Colonic mucosa (tissue), 4 donors: ENCODE measurements around the gene ZNF385B. TPM values are rescaled to one million over a fixed set of nuclear protein-coding genes. Genes with fewer than 3 reads are reported as not detected.

Experiments
- DNase-seq: peaks from one replicate; pipeline ENCODE4 v3.0.0-alpha.2; 2020
- H3K27ac ChIP-seq: fragments of 200-600 bp; one replicate; pipeline ENCODE4 v1.8.0; 2021
- H3K27me3 ChIP-seq: fragments of 200-600 bp; one replicate; pipeline ENCODE4 v1.8.0; 2021
- H3K36me3 ChIP-seq: fragments of 200-600 bp; one replicate; pipeline ENCODE4 v1.8.0; 2021
- H3K4me1 ChIP-seq: fragments of 200-600 bp; one replicate; pipeline ENCODE4 v1.8.0; 2021; ENCODE audit warnings: mild to moderate bottlenecking
- H3K4me3 ChIP-seq: fragments of 200-600 bp; one replicate; pipeline ENCODE4 v1.8.0; 2021
- H3K9ac ChIP-seq, 2 donors: one replicate each; pipeline ENCODE4 v1.7.0; 2013; ENCODE audit warnings: control low read depth in 2 of 2, low read depth in 2 of 2, low read length in 2 of 2
- H3K9me3 ChIP-seq: fragments of 200-600 bp; one replicate; pipeline ENCODE4 v1.8.0; 2021
- CTCF ChIP-seq: fragments of 200-600 bp; IDR thresholded peaks from one replicate; pipeline ENCODE4 v1.8.0; 2022; ENCODE audit warnings: antibody characterized with exemption, mild to moderate bottlenecking
- intact Hi-C: fragments of 100-400 bp; cut with DNase I; formaldehyde crosslinking; loops from one replicate; pipeline ENCODE4 v1.14.1; 2022
- total RNA-seq, 2 donors: library from RNA; stranded (reverse); fragmentation: NEBNext Ultra II Directional in 1 of 2; extraction: Animal tissue kit (Norgen Biotek cat#: 25700) in 1 of 2; gene quantifications; one replicate each; pipeline ENCODE4 v1.2.1, GENCODE V29; 2021
- donor health status: healthy.
- donor health status: DM: no; HTN: no; CAD: no.
- donor health status: DM: no; HTN: no; CAD: no.

ZNF385B gene
- total RNA-seq, 2 donors from 2014 or later, result 0.10 to 0.69 TPM

GRCh38 chr2:179588486-179589145, 272.8 kb downstream of the ZNF385B start:
- Histone ChIP-seq H3K4me3 (no peak overlapping the region), H3K9ac (no peak overlapping the region), H3K27ac (no peak overlapping the region), H3K27me3 (no peaks in the 10 kb centered on the region), H3K9me3 (no peaks in the 10 kb centered on the region), H3K4me1 (no peaks in the 10 kb centered on the region), H3K36me3 (no peaks in the 10 kb centered on the region)
- no peak for DNase-seq
- intact Hi-C loops, result no loop called here
- TF ChIP-seq CTCF, result no peak

- Histone ChIP-seq H3K27ac (no peak overlapping the region), H3K4me1 (no peaks in the 10 kb centered on the region), H3K9ac (no peak overlapping the region), H3K4me3 (no peak overlapping the region), H3K27me3 (no peaks in the 10 kb centered on the region), H3K9me3 (no peaks in the 10 kb centered on the region), H3K36me3 (no peaks in the 10 kb centered on the region)
- intact Hi-C loops, result no loop called here
- DNase-seq, result no peak
- TF ChIP-seq CTCF, result no peak
Measured at GRCh38 chr2:179584760-179585159, 276.7 kb downstream of the ZNF385B start.

- intact Hi-C loops, result no loop called here
- H3K9me3 ChIP-seq, result no peaks in the 10 kb centered on the region
Measured at GRCh38 chr2:179581605-179582004, 279.8 kb downstream of the ZNF385B start.

GRCh38 chr2:179580378-179581146, 280.9 kb downstream of the ZNF385B start:
- intact Hi-C loops, result no loop called here
- H3K4me1 ChIP-seq, result no peaks in the 10 kb centered on the region
- no peak overlapping the region for H3K9ac ChIP-seq
- H3K9me3 ChIP-seq, result no peaks in the 10 kb centered on the region
- H3K36me3 ChIP-seq, result no peaks in the 10 kb centered on the region
- no peaks in the 10 kb centered on the region for H3K27me3 ChIP-seq
- no peak overlapping the region for H3K27ac ChIP-seq
- DNase-seq, result no peak
- no peak overlapping the region for H3K4me3 ChIP-seq
- TF ChIP-seq CTCF, result no peak

More at GRCh38 chr2:179581605-179582004, 279.8 kb downstream of the ZNF385B start:
- no peak for TF ChIP-seq CTCF
- Histone ChIP-seq H3K36me3 (no peaks in the 10 kb centered on the region), H3K9ac (no peak overlapping the region), H3K4me1 (no peaks in the 10 kb centered on the region), H3K4me3 (no peak overlapping the region), H3K27me3 (no peaks in the 10 kb centered on the region), H3K27ac (no peak overlapping the region)
- DNase-seq, result no peak

DNA sequence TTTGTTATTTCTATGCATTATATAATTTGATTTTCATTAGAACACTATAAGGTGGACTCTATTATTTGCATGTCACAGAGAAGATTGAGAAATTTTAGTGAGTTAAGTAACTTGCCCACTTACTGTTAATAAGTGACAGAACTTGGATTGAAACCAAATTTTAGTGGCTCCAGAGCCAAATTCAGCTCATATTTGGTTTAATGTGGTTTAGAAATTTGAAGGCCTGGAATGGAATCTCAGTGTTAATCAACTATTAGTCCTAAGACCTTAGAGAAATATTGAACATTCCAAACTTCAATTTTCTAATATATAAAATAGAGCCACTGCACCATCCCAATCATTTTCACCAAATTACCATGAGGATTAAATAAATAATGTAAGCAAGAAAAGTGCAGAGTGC, 281.6 kb downstream of the ZNF385B start:
- Histone ChIP-seq H3K9me3 (no peaks in the 10 kb centered on the region), H3K4me3 (no peak overlapping the region), H3K27ac (no peak overlapping the region), H3K4me1 (no peaks in the 10 kb centered on the region), H3K36me3 (no peaks in the 10 kb centered on the region), H3K27me3 (no peaks in the 10 kb centered on the region), H3K9ac (no peak overlapping the region)
- TF ChIP-seq CTCF, result no peak
- DNase-seq, result no peak
- intact Hi-C loops, result no loop called here
